GM19193 (cell line): Measurements from ENCODE around the gene NEURL1B.

ENCODE experiments used
- POLR2A ChIP-seq: IDR thresholded peaks from 4 replicates; pipeline ENCODE4 v1.6.1; 2011; ENCODE audit not compliant: insufficient read depth, insufficient read length; ENCODE audit errors: extremely low read depth

The NEURL1B gene, protein sequence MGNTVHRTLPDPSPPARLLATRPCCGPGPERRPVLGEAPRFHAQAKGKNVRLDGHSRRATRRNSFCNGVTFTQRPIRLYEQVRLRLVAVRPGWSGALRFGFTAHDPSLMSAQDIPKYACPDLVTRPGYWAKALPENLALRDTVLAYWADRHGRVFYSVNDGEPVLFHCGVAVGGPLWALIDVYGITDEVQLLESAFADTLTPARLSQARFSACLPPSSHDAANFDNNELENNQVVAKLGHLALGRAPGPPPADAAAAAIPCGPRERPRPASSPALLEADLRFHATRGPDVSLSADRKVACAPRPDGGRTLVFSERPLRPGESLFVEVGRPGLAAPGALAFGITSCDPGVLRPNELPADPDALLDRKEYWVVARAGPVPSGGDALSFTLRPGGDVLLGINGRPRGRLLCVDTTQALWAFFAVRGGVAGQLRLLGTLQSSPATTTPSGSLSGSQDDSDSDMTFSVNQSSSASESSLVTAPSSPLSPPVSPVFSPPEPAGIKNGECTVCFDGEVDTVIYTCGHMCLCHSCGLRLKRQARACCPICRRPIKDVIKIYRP

DNA sequence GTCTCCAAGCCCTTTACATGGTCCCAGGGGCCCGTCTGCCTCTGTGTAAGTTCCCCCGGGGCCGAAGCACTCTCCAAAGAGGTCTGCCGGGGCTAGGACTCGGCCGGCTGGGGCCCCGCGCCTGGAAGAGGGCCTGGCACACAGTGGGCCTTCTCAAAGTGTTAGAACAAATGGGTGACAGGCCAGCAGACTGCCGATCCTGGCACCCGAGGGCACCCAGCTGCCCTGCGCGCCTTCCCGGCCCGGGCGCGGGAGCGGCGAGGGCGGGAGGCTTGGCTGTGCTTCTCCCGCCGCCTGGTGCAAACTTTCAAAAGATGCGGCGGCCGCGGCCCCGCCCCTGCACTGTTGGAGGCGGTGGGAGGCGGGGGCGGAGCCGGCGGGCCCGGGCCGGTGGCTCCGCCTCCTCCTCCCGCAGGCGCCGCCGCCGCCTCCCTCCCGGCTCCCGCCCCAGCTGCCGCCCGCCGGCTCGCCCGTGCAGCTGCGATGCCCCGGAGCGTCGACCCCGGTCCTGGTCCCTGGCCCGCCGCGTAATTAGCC, at the start of gene NEURL1B:
Gene NEURL1B (plus strand): TSS at position 442 of the 537 bp plus-strand sequence. CDS start 144 bp downstream, outside the sequence.
- TF ChIP-seq POLR2A: no peak

DNA sequence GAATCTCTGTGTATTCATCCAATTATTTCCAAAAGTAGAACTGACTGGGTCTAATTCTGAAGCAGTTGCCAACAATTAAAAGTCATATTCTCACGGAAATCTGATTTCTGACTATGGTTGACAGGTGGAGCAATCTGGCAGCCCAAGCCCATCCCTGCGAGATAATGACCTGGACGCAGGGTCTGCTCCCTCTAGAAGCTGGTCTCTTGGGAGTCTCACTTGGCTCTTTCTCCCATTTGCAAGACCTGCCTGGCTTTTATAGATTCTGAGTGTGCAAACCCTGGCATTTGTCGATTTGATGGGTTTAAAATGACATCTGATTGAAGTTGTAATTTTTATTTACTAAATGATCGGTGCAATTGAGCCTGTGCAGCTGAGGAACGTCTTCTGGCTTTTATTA, 49.4 kb upstream of the NEURL1B start:
- no peak for TF ChIP-seq POLR2A

DNA sequence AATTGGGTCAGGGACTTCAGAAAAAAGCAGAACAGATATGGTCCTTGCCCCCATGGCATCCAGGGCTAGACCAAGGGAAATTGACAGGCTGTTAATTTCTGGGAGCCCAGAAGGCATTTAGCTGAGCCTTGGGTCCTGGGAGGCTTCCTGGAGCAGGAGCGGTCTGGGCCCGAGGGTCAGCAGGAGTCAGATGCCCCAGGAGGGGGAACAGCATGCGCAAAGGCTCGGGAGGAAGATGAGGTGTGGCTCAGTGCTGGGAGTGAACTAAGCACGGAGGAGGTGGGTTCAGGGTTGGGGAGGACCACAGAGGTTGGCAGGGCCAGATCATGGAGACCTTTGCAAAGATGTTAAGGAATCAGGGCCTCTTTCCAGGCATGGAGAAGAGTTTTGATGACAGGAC, 48.2 kb upstream of the NEURL1B start:
- TF ChIP-seq POLR2A: no peak

DNA sequence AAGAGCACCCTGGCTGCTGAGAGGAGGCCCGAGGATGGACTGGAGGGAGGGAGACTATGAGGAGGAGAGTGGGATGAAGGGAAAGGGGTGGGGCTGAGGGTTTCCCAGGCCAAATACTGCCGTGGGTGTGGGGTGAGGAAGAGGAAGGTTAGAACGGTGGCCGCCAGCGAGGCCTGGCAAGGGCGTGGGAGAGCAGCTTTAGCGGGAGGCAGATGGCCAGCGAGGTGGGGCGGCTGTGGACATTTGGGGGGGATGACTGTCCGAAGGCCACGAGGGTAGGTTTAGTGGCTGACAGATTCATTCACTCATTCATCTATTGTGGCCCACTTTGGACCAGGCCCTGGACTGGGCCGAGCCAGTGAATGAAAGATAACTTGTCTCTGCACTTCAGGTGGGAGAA, 47.8 kb upstream of the NEURL1B start:
- TF ChIP-seq POLR2A: no peak

DNA sequence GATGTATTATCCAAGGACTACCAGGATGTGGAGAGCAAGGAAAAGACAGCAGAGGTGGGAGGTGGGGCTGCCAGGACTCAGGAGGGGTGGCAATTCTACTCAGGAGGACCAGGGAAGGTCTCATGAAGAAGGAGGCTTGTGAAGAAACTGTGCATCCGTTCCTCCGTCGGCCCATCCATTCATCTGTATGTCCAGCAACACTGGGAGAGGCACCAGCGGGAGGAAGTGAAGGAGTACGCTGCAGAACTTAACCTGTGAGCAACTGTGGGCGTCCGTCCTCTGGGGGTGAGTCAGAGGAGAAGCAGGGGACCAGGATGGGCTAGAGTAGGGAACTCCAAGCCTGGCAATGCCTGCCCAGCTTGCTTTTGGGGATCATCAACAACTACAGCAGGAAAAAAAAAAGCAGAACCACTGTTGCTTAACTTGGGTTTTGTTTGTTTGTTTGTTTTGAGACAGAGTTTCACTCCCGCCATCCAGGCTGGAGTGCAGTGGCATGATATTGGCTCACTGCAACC, 47.3 kb upstream of the NEURL1B start:
- no peak for TF ChIP-seq POLR2A

DNA sequence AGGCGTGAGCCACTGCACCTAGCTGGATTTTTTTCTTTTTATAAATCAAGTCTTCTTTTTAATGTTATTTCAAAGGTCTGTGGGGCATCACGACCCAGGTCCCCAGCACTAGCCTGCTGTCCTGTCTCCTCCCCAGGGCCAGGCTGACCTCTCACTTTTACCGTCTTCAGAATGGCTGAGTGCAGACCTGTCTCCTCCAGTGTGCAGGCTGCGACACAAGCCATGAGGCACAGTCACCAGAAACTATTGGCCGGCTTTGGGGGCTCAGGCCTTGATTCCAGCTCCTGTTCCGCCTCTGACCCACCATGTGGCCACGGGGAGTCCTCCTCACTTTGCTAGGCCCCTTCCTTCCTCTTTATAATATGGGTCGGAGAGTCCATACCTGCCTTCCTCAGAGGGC, 46.6 kb upstream of the NEURL1B start:
- no peak for TF ChIP-seq POLR2A

DNA sequence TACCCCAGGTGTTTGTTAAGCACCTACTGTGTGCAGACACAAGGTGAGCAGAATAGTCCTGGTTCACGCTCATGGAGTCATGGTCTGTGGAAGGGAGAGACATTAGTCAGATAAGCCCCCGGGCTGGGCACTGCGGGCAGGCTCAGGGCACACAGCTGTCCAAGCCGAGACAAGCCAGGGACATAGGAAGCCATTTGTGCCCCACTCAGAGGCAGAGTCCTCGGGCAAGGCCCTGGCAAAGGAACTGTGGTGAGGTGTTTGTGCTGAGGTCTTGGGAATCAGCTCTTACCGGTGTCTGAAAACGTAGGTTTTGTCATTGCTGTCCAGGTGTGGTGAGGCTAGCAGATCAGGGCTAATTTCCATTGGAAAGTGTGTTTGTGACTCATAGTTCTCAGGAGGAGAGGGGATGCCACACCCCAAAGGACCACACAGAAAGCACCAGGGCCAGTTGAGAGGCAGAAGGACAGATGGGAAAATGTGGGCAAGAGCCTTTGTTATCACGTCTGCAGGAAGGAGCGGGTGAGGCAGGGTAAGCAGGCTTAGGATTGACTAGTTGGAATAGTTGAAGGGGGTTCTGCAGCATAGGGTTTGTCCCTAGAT, 46.1 kb upstream of the NEURL1B start:
- TF ChIP-seq POLR2A: no peak

DNA sequence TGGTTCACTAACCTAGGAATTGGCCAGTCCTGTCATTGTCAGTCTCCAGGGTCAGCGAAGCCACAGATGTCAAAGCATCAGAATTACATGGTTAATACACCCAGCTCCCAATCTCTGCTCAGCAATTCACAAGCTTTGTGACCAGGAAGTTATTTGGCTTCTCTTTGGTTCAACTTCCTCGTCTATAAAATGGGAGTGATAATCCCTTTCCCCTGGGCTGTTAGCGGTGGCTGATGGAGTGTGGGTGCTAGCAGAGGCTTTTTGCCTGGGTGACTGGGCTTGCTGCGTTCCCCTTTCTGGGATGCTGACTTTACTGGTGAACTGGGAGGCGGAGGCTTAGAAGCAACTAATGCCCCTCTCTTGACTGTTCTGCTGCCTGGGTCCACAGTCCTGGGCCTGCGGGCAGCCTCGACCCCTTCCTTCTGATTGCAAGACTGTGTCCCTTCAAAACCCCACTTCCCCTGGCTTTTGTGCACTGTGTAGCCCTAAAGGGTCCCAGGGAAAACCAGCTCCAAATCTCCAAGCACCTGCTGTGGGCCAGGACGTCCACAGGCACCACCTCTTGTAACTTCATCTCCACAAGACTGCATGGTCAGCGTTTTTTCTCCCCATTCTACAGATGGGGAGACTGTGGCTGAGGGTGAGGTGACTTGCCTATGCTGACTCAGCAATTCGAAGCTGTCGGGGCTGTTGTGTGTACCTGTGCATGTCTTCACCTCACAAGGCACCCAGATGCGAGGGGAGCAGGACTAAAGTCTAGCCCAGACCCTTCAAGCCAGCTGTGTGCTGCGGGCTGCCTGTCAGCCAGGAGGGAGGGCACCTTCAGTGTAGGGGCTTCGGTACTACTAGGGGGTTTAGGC, 45.2 kb upstream of the NEURL1B start:
- no peak for TF ChIP-seq POLR2A

DNA sequence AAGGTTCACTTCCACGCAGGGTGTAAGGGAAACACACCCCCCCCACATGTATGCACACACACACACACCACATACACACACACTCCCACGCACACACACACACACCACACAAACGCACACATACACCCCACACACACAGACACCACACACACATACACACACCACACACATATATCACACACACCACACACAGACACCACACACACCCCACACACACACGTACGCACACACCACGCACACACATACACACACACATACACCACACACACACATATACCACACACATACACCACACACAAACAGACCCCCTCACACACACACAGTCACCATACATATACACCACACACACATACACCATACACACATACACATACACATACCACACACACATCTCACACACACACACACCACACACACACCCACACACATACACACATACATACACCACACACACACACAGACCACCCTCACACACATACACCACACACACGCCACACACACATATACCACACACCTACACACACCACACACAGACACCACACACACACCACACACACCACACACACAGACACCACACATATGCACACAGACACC, 44.3 kb upstream of the NEURL1B start:
- TF ChIP-seq POLR2A: no peak

DNA sequence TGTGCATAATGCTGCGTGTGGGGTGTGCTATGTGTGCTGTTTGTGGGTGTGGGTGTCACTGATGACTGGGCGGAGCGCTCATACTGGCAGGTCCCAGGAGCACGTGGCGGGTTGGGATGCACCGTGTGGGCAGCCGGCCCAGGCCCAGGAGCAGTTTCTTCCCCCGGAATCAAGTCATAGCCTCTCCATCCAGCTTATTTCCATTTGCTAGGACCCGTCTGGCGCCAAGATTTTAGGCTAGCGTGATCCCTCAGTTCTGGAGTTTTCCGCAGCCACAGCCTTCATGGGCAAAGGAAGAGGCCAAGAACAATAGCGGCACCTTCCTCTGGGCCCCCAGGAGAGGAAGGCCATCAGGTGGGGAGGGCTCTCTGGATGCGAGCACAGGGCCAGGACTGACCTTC, 43.3 kb upstream of the NEURL1B start:
- no peak for TF ChIP-seq POLR2A

DNA sequence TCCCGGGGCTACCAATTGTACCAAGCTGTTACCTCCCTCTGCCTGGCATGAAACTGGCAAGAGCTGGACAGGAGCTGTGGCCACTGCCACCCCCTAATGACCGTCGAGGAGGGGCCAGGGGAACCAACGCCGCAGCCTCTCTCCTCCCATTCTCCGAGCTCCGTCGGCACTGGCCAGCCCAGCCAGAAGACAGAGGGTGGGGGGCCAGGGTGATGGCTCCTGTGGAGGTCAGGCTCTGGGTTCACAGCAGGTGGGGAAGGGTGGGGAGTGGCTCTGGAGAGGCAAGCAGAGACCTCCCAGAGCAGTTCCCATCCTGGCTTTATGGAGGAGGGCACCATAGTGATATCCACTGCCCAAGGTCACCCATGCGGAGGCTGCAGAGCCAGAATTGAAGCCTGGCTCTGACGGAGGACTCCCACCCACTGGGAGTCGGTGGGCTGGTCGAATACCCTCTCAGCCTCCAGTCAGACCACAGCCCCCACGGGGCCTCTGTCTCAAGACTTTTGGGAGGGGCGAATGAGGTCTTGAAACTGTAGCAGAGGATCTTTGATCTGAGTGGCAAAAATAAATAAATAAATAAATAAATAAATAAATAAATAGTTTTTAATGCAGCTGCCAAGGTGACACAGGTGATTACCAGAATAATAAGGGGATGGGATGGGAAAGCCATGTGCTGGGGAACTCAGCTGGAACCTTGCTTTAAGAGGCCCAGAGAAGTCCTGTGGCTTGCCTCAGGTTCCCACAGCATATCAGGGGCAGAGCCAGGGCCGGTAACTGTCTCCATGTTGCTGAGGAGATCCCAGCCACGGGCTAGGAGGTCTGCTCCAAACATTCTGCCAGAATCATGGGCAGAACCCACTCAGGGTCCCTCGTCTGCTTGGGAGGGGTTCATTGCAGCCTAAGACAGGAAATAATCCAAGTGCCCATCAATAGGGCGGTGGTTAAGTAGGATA, 42.5 kb upstream of the NEURL1B start:
- no peak for TF ChIP-seq POLR2A

DNA sequence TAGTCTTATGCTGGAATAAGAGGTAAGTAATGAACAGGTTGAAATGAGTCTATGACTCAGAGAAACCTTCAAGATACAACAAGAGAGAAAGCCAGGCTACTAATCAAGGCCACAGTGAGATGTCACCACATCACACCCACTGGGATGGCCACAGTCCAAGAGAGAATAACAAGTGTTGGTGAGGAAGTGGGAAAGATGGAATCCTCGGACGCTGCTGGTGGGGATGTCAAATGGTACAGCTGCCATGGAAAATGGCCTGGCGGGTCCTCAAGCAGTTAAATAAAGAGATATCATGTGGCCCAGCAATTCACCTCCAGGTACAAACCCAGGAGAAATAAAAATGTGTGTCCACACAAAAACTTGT, 41.9 kb upstream of the NEURL1B start:
- no peak for TF ChIP-seq POLR2A

DNA sequence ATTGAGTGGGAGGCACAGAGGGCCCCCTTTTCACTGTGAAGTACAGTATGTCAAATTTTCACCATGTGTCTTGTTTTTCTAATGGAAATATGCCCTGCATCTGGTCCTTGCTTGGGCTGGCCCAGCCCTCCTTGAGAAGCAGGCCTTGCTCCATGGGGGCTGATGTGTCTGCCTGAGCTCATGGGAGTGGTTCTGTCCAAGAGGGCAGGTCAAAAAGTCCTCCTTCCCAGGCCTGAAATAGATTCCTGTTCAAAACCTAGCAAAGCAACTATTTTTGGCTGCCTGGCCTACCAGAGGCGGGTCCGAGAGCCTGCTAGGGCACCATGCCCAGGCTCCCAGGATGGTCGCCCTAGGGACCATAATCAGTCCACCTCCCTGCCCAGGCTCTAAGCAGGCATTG, 40.5 kb upstream of the NEURL1B start:
- no peak for TF ChIP-seq POLR2A
